GM21360 (cell line): ENCODE data around the gene TNRC6A.

Experiments
- ATAC-seq: cut with Tn5 transposase; IDR thresholded peaks from one replicate; pipeline ENCODE4 v1.9.1; 2021; ENCODE audit warnings: mild to moderate bottlenecking, moderate library complexity; ENCODE audit not compliant: unreplicated experiment

TNRC6A gene

DNA sequence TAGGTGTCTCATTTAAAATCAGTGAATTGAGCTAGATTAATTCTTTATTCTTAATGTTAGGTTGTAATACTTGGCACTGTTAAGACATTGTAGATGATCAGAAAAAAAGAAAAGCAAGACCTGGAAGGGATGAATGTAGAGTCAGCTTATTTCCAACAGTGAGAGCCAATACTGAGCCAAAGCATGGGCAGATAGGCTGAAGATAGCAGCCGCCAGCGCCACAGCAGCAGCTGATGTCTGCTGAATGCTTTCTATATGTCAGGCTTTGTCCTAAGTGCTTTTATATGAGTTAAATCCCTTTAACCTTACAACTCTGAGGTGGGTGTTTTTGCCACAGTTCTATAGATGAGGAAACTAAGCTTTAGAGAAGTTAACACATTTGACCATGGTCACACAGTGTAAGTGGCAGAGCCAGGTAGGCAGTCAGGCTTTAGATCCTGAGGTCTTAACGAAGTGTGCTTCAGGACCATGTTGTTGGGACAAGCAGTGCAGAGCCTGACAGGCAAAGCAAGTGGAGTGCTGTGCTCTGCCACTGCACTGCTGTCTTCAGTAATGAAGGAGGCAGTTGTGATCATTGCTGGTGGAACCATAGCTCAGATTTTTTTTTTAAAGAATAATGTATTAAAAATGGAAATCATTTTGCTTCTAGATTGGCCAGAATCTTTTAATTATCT lies 25.9 kb downstream of the TNRC6A start:
- no peak for ATAC-seq

DNA sequence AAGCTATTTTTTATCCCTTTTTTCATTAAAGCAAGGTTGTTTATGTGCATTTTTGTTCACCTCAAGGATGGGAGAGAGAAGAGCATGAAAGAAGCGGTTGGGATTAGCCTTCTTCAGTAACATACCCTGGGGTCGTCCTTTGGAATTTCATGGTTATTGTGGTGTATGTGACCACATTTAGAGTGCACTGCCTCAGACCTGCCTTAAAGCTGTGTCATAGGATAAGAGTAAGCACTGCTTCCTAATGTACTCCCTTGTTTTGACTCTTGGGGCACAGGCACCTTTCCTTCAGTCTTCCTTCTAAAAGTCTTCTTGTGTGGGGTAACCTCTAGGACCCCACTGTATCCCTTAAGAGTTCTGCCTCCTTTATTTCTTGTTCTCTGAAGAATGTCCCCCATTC lies 28.9 kb downstream of the TNRC6A start:
- no peak for ATAC-seq

DNA sequence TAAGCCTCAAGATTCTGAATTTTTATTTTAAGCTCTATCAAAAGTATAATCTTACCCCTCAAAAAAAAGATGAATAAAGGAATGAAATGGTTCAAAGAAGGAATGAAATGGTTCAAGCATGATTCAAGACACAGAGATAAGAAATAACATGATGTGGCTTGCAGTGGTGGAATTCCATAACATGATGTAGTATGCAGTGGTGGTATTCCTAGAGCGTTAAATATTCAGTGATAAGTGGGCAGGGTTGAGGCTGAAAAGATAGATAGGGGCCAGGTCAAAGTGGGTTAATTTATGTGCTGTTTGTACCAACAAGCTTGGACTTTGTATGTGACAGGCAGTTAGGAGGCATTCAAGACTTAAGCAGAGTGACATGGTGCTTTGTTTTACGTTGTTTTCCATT lies 29.6 kb downstream of the TNRC6A start:
- no peak for ATAC-seq

DNA sequence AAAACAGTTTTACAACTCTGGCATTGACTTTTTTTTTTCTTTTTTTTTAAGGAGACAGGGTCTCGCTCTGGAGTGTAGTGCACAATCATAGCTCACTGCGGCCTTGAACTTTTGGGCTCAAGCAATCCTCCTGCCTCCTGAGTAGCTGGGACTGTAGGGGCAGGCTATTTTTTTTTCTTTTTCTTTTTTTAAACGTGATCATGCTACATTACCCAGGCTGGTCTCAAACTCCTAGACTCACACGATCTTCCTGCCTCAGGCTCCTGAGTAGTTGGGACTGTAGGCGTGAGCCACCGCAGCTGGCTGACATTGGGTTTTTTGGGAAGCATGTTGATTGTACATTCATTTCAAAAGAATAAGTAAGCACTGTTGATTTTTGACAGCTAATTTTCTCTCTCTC lies 32.1 kb downstream of the TNRC6A start:
- no peak for ATAC-seq

DNA sequence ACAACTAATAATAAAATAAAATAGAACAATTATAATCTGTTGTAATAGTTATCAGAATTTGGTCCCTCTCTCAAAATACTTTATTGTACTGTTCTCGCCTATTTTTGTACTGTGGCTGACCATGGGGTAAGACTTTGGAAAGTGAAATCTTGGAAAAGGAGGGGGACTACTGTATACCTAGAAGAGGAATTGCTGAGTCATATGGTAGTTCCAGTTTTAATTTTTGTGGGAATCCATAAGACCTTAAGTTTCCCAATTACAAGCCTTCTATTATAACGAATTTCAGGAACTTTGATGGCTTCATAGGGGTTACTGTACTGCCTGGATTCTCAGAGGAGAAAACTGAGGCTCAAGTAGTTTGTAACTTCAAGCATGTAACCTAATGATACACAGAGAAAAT lies 35.5 kb downstream of the TNRC6A start:
- ATAC-seq = no peak

DNA sequence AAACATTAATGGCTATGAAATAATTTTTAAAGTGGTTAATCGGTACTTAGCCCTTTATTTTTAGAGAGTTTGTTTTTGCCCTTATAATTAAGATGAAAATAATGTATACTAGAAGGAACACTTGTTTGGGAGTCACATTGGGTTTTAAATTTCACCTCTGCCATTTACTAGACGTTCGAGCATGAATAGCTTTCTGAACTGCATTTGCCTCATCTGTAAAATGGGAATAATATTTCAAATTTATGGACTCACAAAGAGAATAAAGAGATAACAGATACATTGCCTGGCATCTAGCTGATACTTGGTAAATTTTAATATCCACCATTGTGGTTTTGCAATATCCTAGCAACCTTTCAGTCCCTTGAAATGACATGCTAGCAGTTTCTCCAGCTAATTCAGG lies 36.6 kb downstream of the TNRC6A start:
- no peak for ATAC-seq

DNA sequence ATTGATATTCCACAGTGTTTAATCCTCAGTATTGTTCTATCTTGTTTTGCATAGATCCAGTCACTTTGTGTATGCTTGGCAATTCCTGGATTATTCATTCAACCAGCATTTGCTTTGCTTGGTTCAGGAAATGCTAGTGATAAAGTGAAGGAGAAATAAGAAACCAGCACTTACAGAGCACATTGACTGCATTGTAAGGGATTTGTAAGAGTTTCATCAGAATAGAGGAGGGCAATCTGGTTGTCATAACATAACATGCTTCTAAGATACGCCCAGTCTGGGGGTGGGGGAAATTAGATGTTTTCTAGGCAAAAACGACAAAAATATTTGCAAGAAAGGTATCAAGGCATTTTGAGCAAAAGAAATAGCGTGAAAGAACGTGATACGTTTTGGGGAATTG lies 40.4 kb downstream of the TNRC6A start:
- ATAC-seq = no peak

DNA sequence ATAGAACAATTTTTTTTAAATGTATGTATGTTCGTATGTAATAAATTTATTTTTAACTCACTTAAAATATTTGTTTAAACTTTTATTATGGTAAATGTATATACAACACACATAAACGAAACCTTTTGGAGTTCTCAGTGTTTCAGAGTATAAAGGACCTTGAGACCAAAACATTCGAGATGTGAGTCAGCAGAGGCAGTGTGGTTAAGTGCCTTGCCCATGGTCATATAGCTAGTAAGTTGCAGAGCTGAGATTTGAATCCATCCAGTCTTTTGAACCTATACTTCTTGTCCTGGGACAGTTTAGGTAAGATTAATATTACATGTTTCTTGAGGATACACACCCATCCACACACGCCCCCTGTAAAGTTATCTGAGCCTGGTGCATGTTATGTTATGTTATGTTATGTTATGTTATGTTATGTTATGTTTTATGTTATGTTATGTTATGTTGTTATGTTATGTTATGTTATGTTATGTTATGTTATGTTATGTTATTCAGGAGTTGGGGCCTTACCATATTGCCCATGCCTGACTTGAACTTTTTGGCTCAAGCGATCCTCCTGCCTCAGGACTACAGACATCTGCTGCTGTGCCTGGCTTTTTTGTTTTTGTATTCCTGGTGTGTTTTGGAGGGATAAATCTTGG lies 41.8 kb downstream of the TNRC6A start:
- no peak for ATAC-seq

DNA sequence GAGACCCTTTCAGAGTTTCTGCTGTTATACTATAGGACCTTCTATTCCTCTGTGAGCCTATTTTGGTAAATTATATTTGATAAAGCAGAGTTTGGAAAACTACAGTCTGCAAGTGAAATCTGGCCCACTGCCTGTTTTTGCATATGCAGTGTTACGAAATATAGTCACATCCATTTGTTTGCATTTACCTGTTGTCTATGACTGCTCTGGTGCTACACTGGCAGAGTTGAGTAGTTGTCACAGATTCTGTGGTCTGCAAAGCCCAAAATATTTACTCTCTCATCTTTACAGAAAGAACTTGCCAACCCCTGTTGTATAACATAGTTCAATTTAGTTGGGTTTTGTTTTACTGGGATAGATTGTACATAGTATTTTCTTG lies 42.3 kb downstream of the TNRC6A start:
- no peak for ATAC-seq

DNA sequence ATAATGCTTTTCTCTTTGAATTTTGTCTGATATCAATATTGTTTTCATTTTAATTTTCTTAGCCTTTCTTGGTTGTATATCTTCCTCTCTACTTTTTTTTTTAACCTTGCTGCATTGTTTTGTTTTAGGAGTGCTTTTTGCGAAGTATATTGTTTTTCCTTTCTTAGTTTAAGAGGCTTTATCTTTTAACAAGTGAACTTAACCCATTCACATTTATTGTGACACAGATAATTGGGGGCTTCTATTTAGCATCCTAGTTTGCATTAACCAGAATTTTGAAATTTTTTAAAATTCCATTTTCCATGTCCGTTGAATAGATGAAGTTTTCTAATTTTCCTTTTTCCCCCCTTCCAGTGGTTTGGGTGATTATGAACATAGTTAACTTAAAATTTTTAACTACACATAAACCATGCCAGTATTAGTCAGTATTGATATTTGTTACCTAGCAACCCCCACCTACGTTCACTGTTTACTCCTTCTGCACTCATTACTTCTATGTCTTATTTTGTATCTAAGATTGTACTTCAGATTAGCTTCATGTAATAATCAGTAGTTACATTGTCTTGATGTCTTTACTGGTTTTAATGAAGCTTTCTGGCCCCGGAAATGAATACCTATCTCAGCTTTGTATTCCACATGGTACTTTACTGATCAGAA lies 44.4 kb downstream of the TNRC6A start:
- ATAC-seq = no peak

DNA sequence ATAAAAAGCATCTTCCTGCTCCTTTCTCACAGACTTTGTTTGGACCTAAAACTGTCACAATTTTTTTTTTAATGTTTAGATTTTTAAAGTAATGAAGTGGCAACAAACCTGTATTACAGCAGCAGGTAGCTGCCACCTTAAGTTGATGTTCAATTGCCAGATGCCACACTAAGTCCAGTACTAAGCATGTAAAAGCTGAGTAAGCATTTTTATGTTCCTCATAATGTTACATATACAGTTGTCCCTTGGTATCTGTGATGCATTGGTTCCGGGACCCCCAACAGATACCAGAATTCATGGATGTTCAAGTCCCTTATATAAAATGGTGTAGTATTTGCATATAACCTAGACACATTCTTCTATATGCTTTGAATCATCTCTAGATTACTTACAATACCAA lies 45.1 kb downstream of the TNRC6A start:
- ATAC-seq = no peak

DNA sequence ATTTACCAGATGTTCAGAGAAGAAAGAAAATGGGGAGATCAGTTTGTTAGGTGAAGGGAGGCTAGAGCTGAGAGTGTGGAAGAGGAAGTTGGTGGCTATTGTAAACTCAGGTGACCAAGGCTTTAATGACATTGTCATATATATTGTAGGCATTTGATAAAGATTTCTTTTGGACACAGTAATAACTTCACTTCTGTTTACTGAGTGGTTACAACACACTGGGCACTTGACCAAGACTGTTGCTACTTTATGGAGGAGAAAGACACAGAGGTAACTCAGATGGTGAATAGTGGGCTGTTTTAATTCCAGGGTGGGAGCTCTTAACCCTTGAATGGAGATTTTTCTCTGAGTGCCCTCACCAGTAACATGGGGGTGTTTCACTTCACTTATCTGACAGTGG lies 46.0 kb downstream of the TNRC6A start:
- no peak for ATAC-seq

DNA sequence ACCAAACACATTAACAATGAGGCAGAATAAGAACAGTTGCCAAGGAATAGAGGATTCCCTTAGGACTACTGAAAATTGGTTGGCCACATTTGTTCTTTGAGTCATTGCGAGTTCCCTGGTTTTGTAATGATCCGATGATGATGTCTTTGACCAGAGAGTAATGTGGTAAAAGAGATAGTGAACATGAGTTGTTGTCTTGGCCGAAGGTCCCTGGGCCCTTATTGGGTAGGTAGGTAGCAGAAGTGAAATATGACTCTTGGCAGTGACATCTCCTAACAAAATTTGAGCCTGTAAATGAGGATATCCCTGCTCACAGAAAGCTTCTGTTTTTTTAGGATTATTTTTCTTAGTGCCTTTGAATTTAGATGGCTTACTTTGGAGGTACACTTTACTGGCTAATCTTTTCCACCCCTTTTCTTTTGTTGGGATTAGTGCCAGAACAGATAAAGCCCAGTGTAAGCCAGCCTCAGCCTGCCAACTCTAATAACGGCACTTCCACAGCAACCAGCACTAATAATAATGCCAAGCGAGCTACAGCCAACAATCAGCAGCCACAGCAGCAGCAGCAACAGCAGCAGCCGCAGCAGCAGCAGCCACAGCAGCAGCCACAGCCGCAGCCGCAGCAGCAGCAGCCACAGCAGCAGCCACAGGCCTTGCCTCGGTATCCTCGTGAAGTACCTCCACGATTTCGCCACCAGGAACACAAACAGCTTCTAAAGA lies 47.2 kb downstream of the TNRC6A start:
- ATAC-seq = no peak

DNA sequence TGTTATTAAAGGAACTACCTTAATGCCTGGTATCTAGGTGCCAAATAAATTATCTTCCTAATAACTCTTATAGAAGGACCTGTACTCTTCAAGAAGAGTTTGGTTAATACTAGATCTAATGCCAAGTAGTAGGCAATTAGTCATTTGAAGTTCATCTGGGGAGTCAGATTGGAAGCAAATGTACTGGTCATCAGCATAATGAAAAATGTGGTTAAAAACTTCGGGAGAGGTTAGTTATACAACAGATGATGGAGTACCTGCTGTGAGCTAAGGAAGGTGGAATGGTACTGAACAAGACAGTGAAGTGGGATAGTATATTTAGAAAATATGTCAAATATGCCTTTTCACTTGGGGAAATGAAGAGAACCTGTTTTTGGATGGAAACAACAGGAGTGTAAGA lies 49.2 kb downstream of the TNRC6A start:
- no peak for ATAC-seq

DNA sequence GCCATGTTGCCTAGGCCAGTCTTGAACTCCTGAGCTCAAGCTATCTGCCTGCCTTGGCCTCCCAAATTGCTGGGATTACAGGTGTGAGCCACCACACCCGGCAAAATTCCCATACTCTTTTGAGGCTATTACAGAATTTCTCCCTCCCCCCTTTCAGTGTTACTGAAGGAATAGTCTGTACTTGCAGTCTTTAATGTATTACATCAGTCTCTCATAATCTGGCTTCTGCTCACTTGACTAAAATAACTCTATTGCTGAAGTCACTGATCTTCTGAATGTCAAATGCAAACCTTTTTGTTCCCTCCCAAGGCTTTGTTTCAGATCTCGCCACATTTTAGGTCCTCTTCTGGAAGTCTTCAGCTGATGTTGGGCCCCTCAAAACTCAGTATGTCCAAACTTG lies 51.8 kb downstream of the TNRC6A start:
- ATAC-seq = no peak

DNA sequence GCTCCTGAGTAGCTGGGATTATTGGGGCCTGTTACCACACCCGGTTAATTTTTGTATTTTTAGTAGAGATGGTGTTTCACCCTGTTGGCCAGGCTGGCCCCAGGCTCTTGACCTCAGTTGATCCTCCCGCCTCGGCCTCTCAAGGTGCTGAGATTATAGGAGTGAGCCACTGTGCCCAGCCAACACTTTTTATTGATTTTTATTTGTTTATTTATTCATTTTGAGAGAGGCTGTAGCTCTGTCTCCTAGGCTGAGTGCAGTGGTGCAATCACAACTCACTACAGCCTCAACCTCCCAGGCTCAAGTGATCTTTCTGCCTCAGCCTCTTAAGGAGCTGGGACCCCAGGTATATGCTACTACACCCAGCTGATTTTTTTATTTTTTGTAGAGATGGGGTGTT lies 54.7 kb downstream of the TNRC6A start:
- ATAC-seq = no peak

DNA sequence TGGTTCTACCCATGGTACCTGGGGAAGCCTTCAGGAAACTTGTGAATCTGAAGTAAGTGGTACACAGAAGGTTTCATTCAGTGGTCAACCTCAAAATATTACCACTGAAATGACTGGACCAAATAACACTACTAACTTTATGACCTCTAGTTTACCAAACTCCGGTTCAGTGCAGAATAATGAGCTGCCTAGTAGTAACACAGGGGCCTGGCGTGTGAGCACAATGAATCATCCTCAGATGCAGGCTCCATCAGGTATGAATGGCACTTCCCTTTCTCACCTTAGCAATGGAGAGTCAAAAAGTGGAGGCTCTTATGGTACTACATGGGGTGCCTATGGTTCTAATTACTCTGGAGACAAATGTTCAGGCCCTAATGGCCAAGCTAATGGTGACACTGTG lies 60.4 kb downstream of the TNRC6A start:
- no peak for ATAC-seq

DNA sequence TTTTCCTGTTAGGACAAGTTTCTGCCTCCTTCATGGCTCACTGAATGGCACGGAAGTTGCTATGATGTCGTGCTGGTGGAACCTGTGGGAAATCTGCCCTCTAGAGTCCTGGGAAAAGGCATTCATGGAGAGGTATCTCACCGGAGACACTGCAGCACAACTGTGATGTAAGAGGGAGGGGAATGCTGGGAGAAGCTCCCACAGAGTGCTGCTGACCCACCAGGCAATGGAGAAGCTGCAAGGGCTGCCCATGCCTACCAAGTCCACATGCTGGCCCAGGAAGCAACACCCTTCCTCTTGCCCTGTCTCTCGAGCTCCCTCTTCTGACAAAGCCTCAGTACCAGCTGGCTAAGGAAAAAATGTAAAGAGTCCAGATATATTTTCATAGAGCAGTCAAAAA lies 71.1 kb downstream of the TNRC6A start:
- no peak for ATAC-seq

DNA sequence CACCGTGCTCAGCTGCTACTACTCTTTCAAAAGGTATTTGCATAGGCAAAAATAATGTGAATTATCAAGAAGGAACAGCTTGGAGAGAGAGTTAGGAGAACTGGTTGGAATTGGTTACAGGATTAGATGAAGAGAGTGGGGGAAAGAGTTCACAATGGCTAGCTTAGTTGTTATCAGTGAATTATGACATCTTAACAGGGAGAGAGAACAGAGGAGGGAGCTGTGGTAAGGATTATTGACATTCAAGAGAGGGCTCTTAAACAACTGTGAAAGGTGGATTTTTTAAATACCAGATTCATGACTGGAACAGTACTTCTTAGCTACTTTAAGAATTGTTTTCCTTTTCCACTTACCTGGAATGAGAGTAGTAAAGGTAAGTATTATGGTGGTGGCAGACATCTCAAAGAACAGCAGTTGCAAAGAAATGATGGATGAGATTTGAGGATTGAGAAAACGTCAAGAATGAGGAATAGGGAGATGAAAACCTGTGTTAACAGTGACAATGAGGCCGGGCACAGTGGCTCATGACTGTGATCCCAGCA lies 72.4 kb downstream of the TNRC6A start:
- no peak for ATAC-seq

DNA sequence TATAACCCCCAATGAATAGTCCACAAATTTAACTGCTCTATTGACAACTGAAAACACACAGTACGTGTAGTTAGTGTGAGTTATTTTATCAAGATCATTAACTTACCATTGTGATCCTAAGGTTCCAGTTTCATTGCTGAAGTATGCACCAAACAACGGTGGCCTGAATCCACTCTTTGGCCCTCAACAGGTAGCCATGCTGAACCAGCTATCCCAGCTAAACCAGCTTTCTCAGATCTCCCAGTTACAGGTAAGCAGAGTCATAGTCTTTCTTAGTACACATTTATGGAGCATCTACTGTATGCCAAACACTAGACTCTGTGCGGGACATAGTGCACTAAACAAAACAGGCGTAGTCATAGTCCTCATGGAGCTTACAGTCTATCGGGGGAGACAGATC lies 76.0 kb downstream of the TNRC6A start:
- ATAC-seq = no peak

DNA sequence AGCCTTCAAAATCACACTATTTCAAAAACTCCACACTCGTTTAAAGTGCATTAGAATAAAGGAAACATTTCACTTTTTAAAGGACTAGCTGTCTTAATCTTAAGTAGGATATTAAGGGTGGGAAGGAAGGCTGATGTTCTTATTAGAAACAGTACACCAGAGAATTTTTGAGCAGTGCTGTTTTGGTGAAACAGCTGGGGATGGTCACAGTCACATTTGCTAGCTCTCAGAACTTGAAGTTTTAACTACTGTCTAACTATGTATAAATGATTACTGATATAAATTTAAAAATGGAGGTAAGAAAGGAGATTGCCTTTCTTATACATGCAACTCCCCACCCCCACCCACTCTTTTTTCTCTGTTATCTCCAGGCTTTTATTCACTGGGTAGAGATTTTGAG lies 77.8 kb downstream of the TNRC6A start:
- ATAC-seq = no peak
